WTC11 (cell line): ENCODE results near the gene ADAMTS7.

Source experiments
- CTCF ChIP-seq: fragments of 200-600 bp; IDR thresholded peaks from 2 replicates; pipeline ENCODE4 v1.8.0; 2022; ENCODE audit warnings: antibody characterized with exemption
- ZNF232 ChIP-seq: sonication (generic); formaldehyde crosslinking; IDR thresholded peaks from 2 replicates; pipeline ENCODE4 v1.8.0; 2022; ENCODE audit warnings: mild to moderate bottlenecking, missing genetic modification reagents

- TF ChIP-seq CTCF (no peak), ZNF232 (no peak)
These were observed 83.7 kb downstream of the ADAMTS7 start for GRCh38 chr15:78727561-78727960.
